ENCODE data around the gene CDH23. TPM values are rescaled to one million over a fixed set of nuclear protein-coding genes. Genes with fewer than 3 reads are reported as not detected.

Gene CDH23
- total RNA-seq, 1 experiment from 2014 or later, result not detected

GRCh38 chr10:71731791-71732190 is 335.1 kb downstream of the CDH23 start:
- ATAC-seq (no peak), DNase-seq (no peak)
- intact Hi-C loops (cut with micrococcal nuclease), result no loop called here
- H3K9ac ChIP-seq (ENCODE audit: low read length), result no peak overlapping the region
- no peak overlapping the region for H3K4me2 ChIP-seq (ENCODE audit: low read length)
- no peaks in the 10 kb centered on the region for H3K9me2 ChIP-seq (replicated peaks; ENCODE audit: low read length)
- no peaks in the 10 kb centered on the region for H3K9me3 ChIP-seq (ENCODE audit: low read length)
- H3K27me3 ChIP-seq (ENCODE audit: low read length), result no peaks in the 10 kb centered on the region
- no TSS peak for BruUV-seq (replicated peaks)
- H3K27ac ChIP-seq (ENCODE audit: low read length), result no peak overlapping the region
- no peak for TF ChIP-seq EZH2phosphoT487 (IDR thresholded peaks at IDR 0.05; ENCODE audit: borderline replicate concordance, low read length)
- TF ChIP-seq EZH2 (IDR thresholded peaks at IDR 0.05; ENCODE audit: low read length, unreplicated experiment), result no peak
- no peak for TF ChIP-seq CTCF (conservative IDR thresholded peaks at IDR 0.05; ENCODE audit: low read depth, low read length)
- no peak overlapping the region for H2AFZ ChIP-seq (ENCODE audit: low read length)
- ChIA-PET POLR2A (ENCODE audit: unreplicated experiment) (no interaction called here), CTCF (no interaction called here)
- no peaks in the 10 kb centered on the region for H3K79me2 ChIP-seq (ENCODE audit: low read length)
- H3K4me3 ChIP-seq (ENCODE audit: low read length), result no peak overlapping the region
- no peaks in the 10 kb centered on the region for H4K20me1 ChIP-seq (ENCODE audit: low read length)
- no peaks in the 10 kb centered on the region for H3F3A ChIP-seq (ENCODE audit: low read length, unreplicated experiment)
- H3K36me3 ChIP-seq (ENCODE audit: low read depth, low read length), result no peaks in the 10 kb centered on the region
- H3K4me1 ChIP-seq (ENCODE audit: insufficient read depth, low read length), result peaks cover 6% of the 10 kb centered on the region; the same call in 1 of the 2 replicates

- ChIA-PET CTCF (no interaction called here), POLR2A (ENCODE audit: unreplicated experiment) (no interaction called here)
- no peaks in the 10 kb centered on the region for H3K4me1 ChIP-seq (ENCODE audit: insufficient read depth, low read length)
- intact Hi-C loops (cut with micrococcal nuclease), result no loop called here
- H3K9me2 ChIP-seq (replicated peaks; ENCODE audit: low read length), result no peaks in the 10 kb centered on the region
- no peak overlapping the region for H3K4me3 ChIP-seq (ENCODE audit: low read length)
- BruUV-seq (replicated peaks), result no TSS peak
- no peaks in the 10 kb centered on the region for H3K9me3 ChIP-seq (ENCODE audit: low read length)
- no peak overlapping the region for H2AFZ ChIP-seq (ENCODE audit: low read length)
- H3K36me3 ChIP-seq (ENCODE audit: low read depth, low read length), result no peaks in the 10 kb centered on the region
- no peaks in the 10 kb centered on the region for H3K27me3 ChIP-seq (ENCODE audit: low read length)
- H3K4me2 ChIP-seq (ENCODE audit: low read length), result no peak overlapping the region
- no peak overlapping the region for H3K9ac ChIP-seq (ENCODE audit: low read length)
- H3F3A ChIP-seq (ENCODE audit: low read length, unreplicated experiment), result no peaks in the 10 kb centered on the region
- DNase-seq (no peak), ATAC-seq (no peak)
- no peaks in the 10 kb centered on the region for H4K20me1 ChIP-seq (ENCODE audit: low read length)
- H3K79me2 ChIP-seq (ENCODE audit: low read length), result no peaks in the 10 kb centered on the region
- no peak overlapping the region for H3K27ac ChIP-seq (ENCODE audit: low read length)
- no peak for TF ChIP-seq EZH2phosphoT487 (IDR thresholded peaks at IDR 0.05; ENCODE audit: borderline replicate concordance, low read length)
- TF ChIP-seq CTCF (conservative IDR thresholded peaks at IDR 0.05; ENCODE audit: low read depth, low read length), result no peak
- no peak for TF ChIP-seq EZH2 (IDR thresholded peaks at IDR 0.05; ENCODE audit: low read length, unreplicated experiment)
These were observed 338.1 kb downstream of the CDH23 start for GRCh38 chr10:71734797-71735196.

DNA sequence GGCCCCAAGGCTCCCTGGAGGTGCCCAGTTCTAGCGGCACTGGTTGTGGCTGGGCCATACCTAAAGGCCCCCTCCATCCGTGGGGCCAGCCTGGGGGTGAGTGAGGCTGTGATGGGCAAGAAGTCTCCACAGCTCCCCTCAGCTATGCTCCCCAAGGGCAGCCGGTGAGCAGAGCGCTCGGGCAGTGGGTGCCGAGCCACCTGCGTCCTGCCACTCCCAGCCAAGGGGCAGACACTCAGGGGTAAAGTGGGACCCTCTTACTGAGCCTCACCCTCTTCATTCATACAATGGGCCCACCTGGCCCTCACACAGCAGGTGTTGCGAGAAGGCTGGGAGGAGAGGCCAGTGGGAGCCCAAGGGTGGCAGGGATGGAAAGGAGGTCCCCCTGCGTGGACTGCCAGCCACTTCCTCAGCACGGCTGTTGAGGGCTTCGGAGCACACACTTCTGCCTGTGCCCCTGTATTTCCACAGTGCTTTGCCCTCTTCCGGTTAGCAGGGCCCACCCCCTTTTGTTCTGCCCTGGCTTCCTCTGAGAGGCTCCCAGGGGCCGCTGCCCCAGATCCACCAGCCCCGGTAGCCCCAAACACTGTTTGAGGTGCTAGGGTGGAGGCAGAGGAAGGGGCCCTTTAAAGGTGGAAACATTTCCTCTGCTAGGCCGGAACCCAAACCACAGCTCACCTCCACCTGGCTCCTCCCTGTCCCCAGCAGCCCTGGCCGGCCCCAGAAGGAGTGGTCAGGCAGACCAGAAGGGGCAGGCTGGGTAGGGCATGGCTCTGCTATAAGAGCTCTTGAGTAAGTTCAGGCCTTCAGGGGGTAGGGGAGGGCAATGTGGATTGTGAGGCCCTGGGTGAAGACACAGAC is 339.2 kb downstream of the CDH23 start:
- Histone ChIP-seq H3K4me2 (ENCODE audit: low read length) (no peak overlapping the region), H3K4me1 (ENCODE audit: insufficient read depth, low read length) (no peaks in the 10 kb centered on the region), H3K9me2 (replicated peaks; ENCODE audit: low read length) (no peaks in the 10 kb centered on the region), H3K4me3 (ENCODE audit: low read length) (no peak overlapping the region), H3F3A (ENCODE audit: low read length, unreplicated experiment) (no peaks in the 10 kb centered on the region), H3K27ac (ENCODE audit: low read length) (no peak overlapping the region), H2AFZ (ENCODE audit: low read length) (no peak overlapping the region), H4K20me1 (ENCODE audit: low read length) (no peaks in the 10 kb centered on the region), H3K27me3 (ENCODE audit: low read length) (no peaks in the 10 kb centered on the region), H3K79me2 (ENCODE audit: low read length) (no peaks in the 10 kb centered on the region), H3K36me3 (ENCODE audit: low read depth, low read length) (no peaks in the 10 kb centered on the region), H3K9me3 (ENCODE audit: low read length) (no peaks in the 10 kb centered on the region), H3K9ac (ENCODE audit: low read length) (no peak overlapping the region)
- TF ChIP-seq CTCF (conservative IDR thresholded peaks at IDR 0.05; ENCODE audit: low read depth, low read length), result no peak
- TF ChIP-seq EZH2 (IDR thresholded peaks at IDR 0.05; ENCODE audit: low read length, unreplicated experiment), result no peak
- no peak for TF ChIP-seq EZH2phosphoT487 (IDR thresholded peaks at IDR 0.05; ENCODE audit: borderline replicate concordance, low read length)
- ChIA-PET CTCF (no interaction called here), POLR2A (ENCODE audit: unreplicated experiment) (no interaction called here)
- intact Hi-C loops (cut with micrococcal nuclease), result no loop called here
- DNase-seq (no peak), ATAC-seq (no peak)
- no TSS peak for BruUV-seq (replicated peaks)
